Daoy (cell line): Measurements from ENCODE around the gene MYO3B. TPM values are rescaled to one million over a fixed set of nuclear protein-coding genes. Genes with fewer than 3 reads are reported as not detected.
"Not testable (repeated sequence)": the region's sequence is repeated elsewhere in the genome, so short reads cannot be mapped to it uniquely, and the experiment has no call there.

Source experiments
- DNase-seq: peaks from one replicate; pipeline ENCODE4 v3.0.0-alpha.2; 2015; ENCODE audit warnings: low read depth
- total RNA-seq: library from RNA; depleted of rRNA; stranded (reverse); fragments of >200 nt; shearing (Covaris generic); gene quantifications from 2 replicates; pipeline ENCODE4 v1.2.3, GENCODE V29; 2014

The MYO3B gene
- total RNA-seq, 1 experiment from 2014 or later: not detected

GRCh38 chr2:170472498-170472897, 294.6 kb downstream of the MYO3B start:
- DNase-seq: not testable (repeated sequence)

DNA sequence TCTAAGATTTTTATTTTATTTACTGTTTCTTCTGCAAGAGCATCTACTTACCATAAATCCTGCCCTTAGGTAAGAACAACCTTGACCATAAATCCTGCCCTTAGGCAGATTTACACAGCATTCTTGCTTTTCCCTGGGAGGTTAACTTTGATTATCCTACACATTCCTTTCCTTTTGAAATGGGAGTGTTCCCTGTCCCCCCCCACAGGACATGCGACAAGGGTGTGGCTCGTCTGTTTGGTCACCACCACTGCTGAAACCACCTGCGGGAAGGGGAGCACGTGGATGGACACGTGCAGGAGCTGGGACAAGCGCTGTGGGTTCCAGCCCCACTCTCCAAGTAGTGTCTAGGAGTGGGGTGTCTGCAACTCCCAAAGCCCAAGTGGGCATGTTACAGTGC, 297.9 kb downstream of the MYO3B start:
- DNase-seq: no peak

DNA sequence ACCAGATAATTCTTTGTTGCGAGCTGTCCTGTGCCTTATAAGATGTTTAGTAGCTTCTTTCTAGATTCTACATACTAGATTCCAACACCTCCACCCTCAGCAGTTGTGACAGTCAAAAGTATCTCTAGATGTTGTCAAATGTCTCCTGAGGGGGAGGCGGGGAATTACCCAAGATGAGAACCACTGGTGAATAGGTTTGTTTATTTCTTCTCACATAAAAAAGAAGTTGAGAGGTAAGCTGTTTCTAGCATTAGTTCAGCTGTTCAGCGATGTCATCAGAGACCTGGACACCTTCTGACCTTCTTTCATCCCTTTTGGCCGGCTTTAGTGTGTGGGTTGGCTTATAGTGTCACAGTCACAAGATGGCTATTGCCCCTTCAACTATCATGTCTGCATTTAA, 299.7 kb downstream of the MYO3B start:
- DNase-seq: no peak

GRCh38 chr2:170481201-170481600, 303.3 kb downstream of the MYO3B start:
- DNase-seq: no peak

GRCh38 chr2:170484552-170484951, 306.6 kb downstream of the MYO3B start:
- no peak for DNase-seq

GRCh38 chr2:170485254-170486026, 307.5 kb downstream of the MYO3B start:
- no peak for DNase-seq

DNA sequence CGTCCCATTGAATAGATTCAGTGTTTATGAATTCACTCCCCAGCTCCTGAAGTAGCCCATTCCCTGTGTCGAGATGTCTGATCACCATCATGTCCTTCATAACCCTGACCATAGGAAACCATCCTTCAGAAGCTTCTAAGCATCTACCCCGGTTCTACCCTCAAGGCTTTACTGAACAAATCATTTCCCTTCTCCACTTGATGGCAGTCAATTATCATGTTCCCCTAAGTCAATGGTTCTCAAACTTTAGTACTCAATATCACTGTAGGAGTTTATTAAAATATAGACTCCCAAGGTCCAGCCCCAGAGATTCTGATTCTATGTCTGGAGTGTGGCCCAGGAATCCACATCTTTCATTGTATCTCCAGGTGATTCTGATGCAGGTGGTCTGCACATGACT, 308.8 kb downstream of the MYO3B start:
- no peak for DNase-seq

- DNase-seq: no peak
Measured at GRCh38 chr2:170488807-170489206, 310.9 kb downstream of the MYO3B start.

DNA sequence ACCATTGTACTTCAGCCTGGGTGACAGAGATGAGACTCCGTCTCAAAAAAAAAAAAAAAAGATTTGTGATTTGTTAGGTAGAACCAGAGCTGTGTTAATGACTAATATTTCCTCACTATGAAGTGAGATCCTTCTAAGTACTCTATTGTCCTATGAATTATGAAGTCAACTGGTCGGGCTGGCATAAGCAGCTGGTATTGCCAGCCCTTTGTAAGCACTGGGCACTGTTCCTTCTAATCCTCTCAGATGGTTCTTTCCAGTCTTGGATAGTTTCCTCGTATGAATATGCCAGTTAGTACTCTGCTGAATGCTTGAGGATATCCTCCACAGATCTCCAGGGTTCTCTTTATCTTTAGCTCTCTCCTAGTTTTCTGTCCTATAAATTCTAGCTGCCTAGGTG, 314.1 kb downstream of the MYO3B start:
- no peak for DNase-seq

GRCh38 chr2:170493426-170494097, 315.6 kb downstream of the MYO3B start:
- DNase-seq: peak; percentile 70

GRCh38 chr2:170495896-170496295, 317.9 kb downstream of the MYO3B start:
- DNase-seq: no peak

DNA sequence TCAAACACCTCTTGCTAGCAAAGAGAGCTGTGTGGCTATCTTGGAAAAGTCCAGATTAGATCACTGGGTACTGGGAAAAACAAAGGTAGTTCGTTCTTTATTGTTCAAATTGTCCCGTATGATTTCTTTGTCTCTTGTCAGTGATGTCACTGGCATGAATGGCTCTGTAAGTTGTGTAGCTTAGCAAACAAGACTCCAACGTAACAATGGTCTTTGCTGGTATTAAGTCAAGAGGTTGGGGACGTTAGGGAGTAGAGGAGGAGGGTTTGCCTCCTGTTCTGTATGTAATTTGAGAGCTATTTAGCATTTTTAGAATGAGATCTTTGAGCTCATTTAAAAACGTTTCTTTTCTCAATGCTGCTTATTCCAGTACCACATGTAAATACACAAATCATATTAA, 320.7 kb downstream of the MYO3B start:
- no peak for DNase-seq

- DNase-seq: no peak
Measured at GRCh38 chr2:170500104-170500503, 322.2 kb downstream of the MYO3B start.

DNA sequence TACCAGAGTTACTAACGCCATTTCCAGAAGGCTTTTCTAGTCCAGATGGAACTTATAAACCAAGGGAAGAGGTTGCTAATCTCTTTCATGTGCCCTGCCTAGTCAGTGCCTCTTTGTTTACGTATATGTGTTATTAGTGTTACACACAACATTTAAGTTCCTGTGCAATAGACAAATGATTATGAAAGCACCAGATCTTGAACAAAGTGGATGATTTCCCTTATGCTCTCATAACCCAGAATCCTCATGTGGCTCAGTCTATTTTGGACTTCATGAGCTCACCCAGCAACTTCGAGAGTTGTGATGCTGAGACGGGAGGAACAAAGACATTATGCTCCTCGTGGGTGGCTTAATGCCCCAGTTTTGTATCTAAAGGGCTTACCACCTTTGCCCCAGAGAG, 322.8 kb downstream of the MYO3B start:
- no peak for DNase-seq

GRCh38 chr2:170501421-170502043, 323.6 kb downstream of the MYO3B start:
- DNase-seq: no peak

GRCh38 chr2:170502361-170503130, 324.6 kb downstream of the MYO3B start:
- no peak for DNase-seq

- DNase-seq: no peak
Measured at GRCh38 chr2:170503563-170503962, 325.6 kb downstream of the MYO3B start.

GRCh38 chr2:170503971-170504809, 326.2 kb downstream of the MYO3B start:
- DNase-seq: no peak

DNA sequence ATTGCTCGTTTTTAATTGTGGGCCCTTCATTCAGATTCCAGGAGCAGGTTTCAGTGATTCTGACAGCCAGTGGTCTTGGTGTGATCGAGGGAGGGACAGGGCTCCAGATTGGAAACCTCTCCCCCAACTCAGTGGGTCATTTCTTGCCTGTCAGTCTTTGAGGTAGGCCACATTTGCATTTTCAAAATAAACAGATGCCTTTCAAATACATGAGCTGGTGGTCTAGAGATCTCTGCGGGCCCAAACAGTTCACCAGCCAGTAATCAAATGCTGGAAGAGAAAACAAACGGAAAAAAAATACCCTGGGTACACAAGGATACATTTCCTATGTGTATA, 326.8 kb downstream of the MYO3B start:
- no peak for DNase-seq

GRCh38 chr2:170505631-170506275, 327.8 kb downstream of the MYO3B start:
- no peak for DNase-seq
